GM12864 (cell line): Measurements from ENCODE around the gene AGRN.

Source experiments
- DNase-seq: peaks from one replicate; pipeline ENCODE4 v3.0.0-alpha.2; 2011; ENCODE audit warnings: low read depth
- H3K4me3 ChIP-seq: 2 replicates; pipeline ENCODE4 v1.5.1; 2011; ENCODE audit warnings: mild to moderate bottlenecking, low read depth, low read length, control low read depth
- CTCF ChIP-seq: IDR thresholded peaks from 2 replicates; pipeline ENCODE4 v1.5.1; 2011; ENCODE audit warnings: low read depth, mild to moderate bottlenecking, moderate library complexity, low read length, control low read depth, inconsistent platforms; ENCODE audit errors: missing control alignments

Gene AGRN

GRCh38 chr1:1020000-1020404, at the start of gene AGRN:
Gene AGRN (plus strand): TSS chr1:1020120. CDS start chr1:1020173, 53 bp downstream.
- peak within 1 kb of the TSS; percentile 66 for H3K4me3 ChIP-seq
- no peak for DNase-seq
- TF ChIP-seq CTCF: no peak

GRCh38 chr1:970242-970972, 49.5 kb upstream of the AGRN start:
- H3K4me3 ChIP-seq: no peak overlapping the region
- TF ChIP-seq CTCF: no peak
- no peak for DNase-seq

- DNase-seq: no peak
- H3K4me3 ChIP-seq: no peak overlapping the region
- TF ChIP-seq CTCF: no peak
Observed at GRCh38 chr1:970973-971730, 48.8 kb upstream of the AGRN start.

GRCh38 chr1:971751-972506, 48.0 kb upstream of the AGRN start:
- TF ChIP-seq CTCF: no peak
- no peak for DNase-seq
- H3K4me3 ChIP-seq: no peak overlapping the region

- no peak for TF ChIP-seq CTCF
- no peak for DNase-seq
- no peak overlapping the region for H3K4me3 ChIP-seq
Observed at GRCh38 chr1:972726-973458, 47.0 kb upstream of the AGRN start.

GRCh38 chr1:973459-974292, 46.2 kb upstream of the AGRN start:
- DNase-seq: no peak
- no peak overlapping the region for H3K4me3 ChIP-seq
- no peak for TF ChIP-seq CTCF
